Measurements from ENCODE around the gene TMEM181.
"Not testable (repeated sequence)": the region's sequence is repeated elsewhere in the genome, so short reads cannot be mapped to it uniquely, and the experiment has no call there.

The TMEM181 gene

GRCh38 chr6:158642097-158642601, 82.3 kb downstream of the TMEM181 start:
- DNase-seq: peak in 1 of 14 donors; percentile 11

GRCh38 chr6:158643836-158644230, 83.9 kb downstream of the TMEM181 start:
- peak in 1 of 14 donors; percentile 47 for DNase-seq

GRCh38 chr6:158644231-158645063, 84.6 kb downstream of the TMEM181 start, which contains the start of gene DYNLT1:
Gene DYNLT1, minus strand, starts transcription at chr6:158644743. Its CDS starts 35 bp downstream, at chr6:158644708.
- peak; percentile 54 to 93 (median 86) for DNase-seq

- DNase-seq: no peak
These were observed 85.5 kb downstream of the TMEM181 start for GRCh38 chr6:158645064-158646022.

- DNase-seq: no peak
These were observed 86.4 kb downstream of the TMEM181 start for GRCh38 chr6:158646023-158646910.

- no peak for DNase-seq
These were observed 87.6 kb downstream of the TMEM181 start for GRCh38 chr6:158647501-158647900.

- no peak for DNase-seq
These were observed 88.8 kb downstream of the TMEM181 start for GRCh38 chr6:158648682-158649131.

- peak in 2 of 14 donors; percentile 27 to 36 for DNase-seq
These were observed 89.6 kb downstream of the TMEM181 start, which contains the start of gene SYTL3 for GRCh38 chr6:158649289-158650143. Gene SYTL3, plus strand, starts transcription at chr6:158650054. Its CDS starts 13,215 bp downstream, at chr6:158663269.

GRCh38 chr6:158651981-158652737, 92.3 kb downstream of the TMEM181 start:
- DNase-seq: not testable (repeated sequence)

- DNase-seq: peak in 1 of 14 donors; percentile 18
These were observed 93.9 kb downstream of the TMEM181 start for GRCh38 chr6:158653577-158654354.

- peak in 11 of 14 donors; percentile 25 to 83 (median 59) for DNase-seq
These were observed 94.6 kb downstream of the TMEM181 start for GRCh38 chr6:158654498-158654897.

- no peak for DNase-seq
These were observed 95.1 kb downstream of the TMEM181 start for GRCh38 chr6:158654960-158655489.

GRCh38 chr6:158655569-158656450, 95.9 kb downstream of the TMEM181 start:
- no peak for DNase-seq

GRCh38 chr6:158656986-158657385, 97.1 kb downstream of the TMEM181 start:
- DNase-seq: not testable (repeated sequence)

GRCh38 chr6:158660333-158660754, 100.5 kb downstream of the TMEM181 start:
- DNase-seq: no peak

- DNase-seq: no peak
These were observed 101.3 kb downstream of the TMEM181 start for GRCh38 chr6:158661156-158661685.

- no peak for DNase-seq
These were observed 102.7 kb downstream of the TMEM181 start for GRCh38 chr6:158662607-158662953.

Measured in C1 segment of cervical spinal cord (tissue), 14 donors.